Fibroblast of lung (primary cell): ENCODE results near the gene CAMK1D. TPM values are rescaled to one million over a fixed set of nuclear protein-coding genes. Genes with fewer than 3 reads are reported as not detected.
A peak's percentile ranks its signal among the peaks of the same experiment; 100 is the strongest.
"Not testable (repeated sequence)": the region's sequence is repeated elsewhere in the genome, so short reads cannot be mapped to it uniquely, and the experiment has no call there.

Experiments
- DNase-seq, 2 donors: peaks; one replicate each; pipeline versions ENCODE4 v3.0.0 to v3.0.0-alpha.2; 2010; ENCODE audit warnings: low read depth in 2 of 2
- H2AFZ ChIP-seq: 2 replicates; pipeline ENCODE4 v1.5.1; 2012; ENCODE audit warnings: low read length, control low read depth, inconsistent platforms
- H3K27ac ChIP-seq: 2 replicates; pipeline ENCODE4 v1.5.1; 2011; ENCODE audit warnings: low read length, control low read depth; ENCODE audit not compliant: insufficient read depth
- H3K27me3 ChIP-seq: 2 replicates; pipeline ENCODE4 v1.5.1; 2011; ENCODE audit warnings: mild to moderate bottlenecking, low read length; ENCODE audit not compliant: control insufficient read depth, insufficient read depth
- H3K36me3 ChIP-seq: 2 replicates; pipeline ENCODE4 v1.5.1; 2011; ENCODE audit warnings: low read length; ENCODE audit not compliant: control insufficient read depth, insufficient read depth
- H3K4me1 ChIP-seq: 2 replicates; pipeline ENCODE4 v1.5.1; 2011; ENCODE audit warnings: low read length; ENCODE audit not compliant: control insufficient read depth, insufficient read depth; ENCODE audit errors: extremely low read depth
- H3K4me2 ChIP-seq: 2 replicates; pipeline ENCODE4 v1.5.1; 2011; ENCODE audit warnings: low read length, control low read depth; ENCODE audit not compliant: insufficient read depth; ENCODE audit errors: extremely low read depth
- H3K4me3 ChIP-seq, 4 experiments: fragments of 200-600 bp in 1 of 4; sonication (generic) in 1 of 4; replicated peaks in 1 of 4; 2 replicates each; pipeline ENCODE4 v1.5.1; 2011 to 2016; ENCODE audit warnings: low read length in 4 of 4, low read depth in 3 of 4, mild to moderate bottlenecking in 3 of 4, control low read depth in 2 of 4, inconsistent platforms in 1 of 4, mixed read lengths in 1 of 4; ENCODE audit not compliant: insufficient read depth in 1 of 4; ENCODE audit errors: control extremely low read depth in 1 of 4
- H3K79me2 ChIP-seq: 2 replicates; pipeline ENCODE4 v1.5.1; 2012; ENCODE audit warnings: mild to moderate bottlenecking, low read length, inconsistent platforms; ENCODE audit not compliant: control insufficient read depth, insufficient read depth
- H3K9ac ChIP-seq: 2 replicates; pipeline ENCODE4 v1.5.1; 2011; ENCODE audit warnings: mild to moderate bottlenecking, low read length, control low read depth; ENCODE audit not compliant: insufficient read depth
- H3K9me3 ChIP-seq: 2 replicates; pipeline ENCODE4 v1.5.1; 2012; ENCODE audit warnings: low read depth, low read length; ENCODE audit not compliant: control insufficient read depth, insufficient read depth
- H4K20me1 ChIP-seq: 2 replicates; pipeline ENCODE4 v1.5.1; 2011; ENCODE audit warnings: low read length; ENCODE audit not compliant: control insufficient read depth, insufficient read depth; ENCODE audit errors: extremely low read depth
- EZH2 ChIP-seq: IDR thresholded peaks from 2 replicates; pipeline ENCODE4 v1.5.1; 2012; ENCODE audit warnings: low read length, control low read depth, mild to moderate bottlenecking; ENCODE audit errors: missing control alignments
- polyA plus RNA-seq, 2 donors: library from polyadenylated mRNA; depleted of rRNA in 1 of 2; stranded (reverse) in 1 of 2; unstranded in 1 of 2; fragments of >200 nt; gene quantifications; 2 replicates each; pipeline ENCODE4 v1.2.1, GENCODE V29; 2011 to 2012; ENCODE audit warnings: missing spikeins in 1 of 2
- total RNA-seq: library from RNA; depleted of rRNA; stranded (reverse); fragments of >200 nt; gene quantifications from 2 replicates; pipeline ENCODE4 v1.2.1, GENCODE V29; 2014
- TF ChIP-seq, protein P1 (sequence below), 2 donors: IDR thresholded peaks in 1 of 2; conservative IDR thresholded peaks in 1 of 2; 1 replicate in 1 of 2; 2 replicates in 1 of 2; pipeline ENCODE4 v1.5.1; 2011 to 2012; ENCODE audit warnings: low read length in 2 of 2, control low read depth in 1 of 2, inconsistent platforms in 1 of 2, low read depth in 1 of 2, mild to moderate bottlenecking in 1 of 2

CAMK1D gene
- total and polyA plus RNA-seq, 2 donors (not counting 1 experiment from before 2014, with no cell fraction given), result 2.3 TPM

DNA sequence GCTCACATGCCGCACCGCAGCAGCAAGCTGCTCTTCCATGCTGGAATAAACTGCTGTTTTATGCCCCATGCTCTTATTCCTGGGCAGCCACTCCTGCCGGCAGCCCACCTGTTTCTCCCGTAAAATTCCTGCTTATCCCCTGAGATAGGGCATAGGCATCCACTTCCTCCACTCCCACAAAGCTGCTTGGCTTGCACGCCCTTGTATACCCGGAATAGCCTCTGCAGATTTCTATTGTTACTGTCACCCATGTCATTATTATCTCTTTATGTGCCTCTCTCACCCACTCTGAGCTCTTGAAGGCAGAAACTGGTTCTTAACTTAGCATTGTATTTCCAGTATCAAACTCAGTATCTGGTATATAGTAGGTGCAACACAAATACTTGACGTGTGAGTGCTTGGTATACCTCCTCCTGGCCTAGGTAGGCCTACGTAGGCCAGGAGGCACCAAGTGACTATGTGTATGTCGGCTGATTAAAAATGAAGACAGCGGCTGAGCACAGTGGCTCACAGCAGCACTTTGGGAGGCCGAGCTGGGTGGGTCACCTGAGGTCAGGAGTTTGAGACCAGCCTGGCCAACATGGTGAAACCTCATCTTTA lies 458.8 kb downstream of the CAMK1D start:
- TF ChIP-seq, protein P1, sequence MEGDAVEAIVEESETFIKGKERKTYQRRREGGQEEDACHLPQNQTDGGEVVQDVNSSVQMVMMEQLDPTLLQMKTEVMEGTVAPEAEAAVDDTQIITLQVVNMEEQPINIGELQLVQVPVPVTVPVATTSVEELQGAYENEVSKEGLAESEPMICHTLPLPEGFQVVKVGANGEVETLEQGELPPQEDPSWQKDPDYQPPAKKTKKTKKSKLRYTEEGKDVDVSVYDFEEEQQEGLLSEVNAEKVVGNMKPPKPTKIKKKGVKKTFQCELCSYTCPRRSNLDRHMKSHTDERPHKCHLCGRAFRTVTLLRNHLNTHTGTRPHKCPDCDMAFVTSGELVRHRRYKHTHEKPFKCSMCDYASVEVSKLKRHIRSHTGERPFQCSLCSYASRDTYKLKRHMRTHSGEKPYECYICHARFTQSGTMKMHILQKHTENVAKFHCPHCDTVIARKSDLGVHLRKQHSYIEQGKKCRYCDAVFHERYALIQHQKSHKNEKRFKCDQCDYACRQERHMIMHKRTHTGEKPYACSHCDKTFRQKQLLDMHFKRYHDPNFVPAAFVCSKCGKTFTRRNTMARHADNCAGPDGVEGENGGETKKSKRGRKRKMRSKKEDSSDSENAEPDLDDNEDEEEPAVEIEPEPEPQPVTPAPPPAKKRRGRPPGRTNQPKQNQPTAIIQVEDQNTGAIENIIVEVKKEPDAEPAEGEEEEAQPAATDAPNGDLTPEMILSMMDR (conservative IDR thresholded peaks at IDR 0.05 in 1 of 2, IDR thresholded peaks at IDR 0.05 in 1 of 2; ENCODE audit: low read depth in 1 of 2, low read length in 2 of 2), result no peak
- no peak for TF ChIP-seq EZH2
- no peak overlapping the region for H3K4me2 ChIP-seq
- H3K27me3 ChIP-seq, result no peaks in the 10 kb centered on the region
- H4K20me1 ChIP-seq, result no peaks in the 10 kb centered on the region
- no peak overlapping the region for H2AFZ ChIP-seq
- no peak for DNase-seq
- H3K4me3 ChIP-seq, result no peak overlapping the region
- H3K9me3 ChIP-seq, result no peaks in the 10 kb centered on the region
- H3K9ac ChIP-seq, result no peak overlapping the region
- H3K27ac ChIP-seq, result no peak overlapping the region
- no peaks in the 10 kb centered on the region for H3K36me3 ChIP-seq
- no peaks in the 10 kb centered on the region for H3K79me2 ChIP-seq
- no peaks in the 10 kb centered on the region for H3K4me1 ChIP-seq

- not testable (repeated sequence) for H3K9me3 ChIP-seq
These were observed 460.7 kb downstream of the CAMK1D start for GRCh38 chr10:12810046-12810445.

DNA sequence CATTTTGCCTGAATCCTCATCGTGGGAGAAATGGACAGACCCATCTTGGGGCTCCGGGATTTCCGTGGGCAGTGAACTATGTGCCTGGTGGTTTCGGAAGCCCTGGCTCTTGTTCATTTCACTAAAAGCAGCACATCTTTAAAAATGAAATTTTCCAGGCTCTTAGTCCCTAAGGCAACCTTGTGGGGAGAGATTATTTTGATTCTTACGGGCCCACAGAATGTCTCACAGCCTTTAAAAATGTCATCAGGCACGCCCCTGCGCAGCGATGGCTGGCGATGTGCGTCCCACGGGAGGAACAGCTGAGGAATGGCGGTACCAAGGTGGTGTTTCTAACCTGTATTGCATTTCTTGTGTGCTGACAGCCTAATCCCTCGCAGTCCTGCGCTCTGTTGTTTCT lies 462.5 kb downstream of the CAMK1D start:
- Histone ChIP-seq H3K4me1 (no peaks in the 10 kb centered on the region), H3K9ac (no peak overlapping the region), H3K27me3 (no peaks in the 10 kb centered on the region), H3K36me3 (no peaks in the 10 kb centered on the region), H3K79me2 (no peaks in the 10 kb centered on the region), H4K20me1 (no peaks in the 10 kb centered on the region), H3K9me3 (no peaks in the 10 kb centered on the region), H3K4me3 (no peak overlapping the region), H2AFZ (no peak overlapping the region), H3K27ac (no peak overlapping the region), H3K4me2 (no peak overlapping the region)
- TF ChIP-seq, protein P1 (conservative IDR thresholded peaks at IDR 0.05 in 1 of 2, IDR thresholded peaks at IDR 0.05 in 1 of 2; ENCODE audit: low read depth in 1 of 2, low read length in 2 of 2), result no peak
- no peak for TF ChIP-seq EZH2
- DNase-seq, result peak in 1 of 2 donors; percentile 14

More at GRCh38 chr10:12810046-12810445, 460.7 kb downstream of the CAMK1D start:
- H3K27me3 ChIP-seq, H3K27ac ChIP-seq, H3K4me2 ChIP-seq, DNase-seq, H3K9ac ChIP-seq, H3K79me2 ChIP-seq, H3K4me3 ChIP-seq, H3K36me3 ChIP-seq, H2AFZ ChIP-seq, H3K4me1 ChIP-seq, H4K20me1 ChIP-seq: not testable (repeated sequence)
